COLO829 (cell line): ENCODE results near the gene VDR.
A peak's percentile ranks its signal among the peaks of the same experiment; 100 is the strongest.
"Not testable (repeated sequence)": the region's sequence is repeated elsewhere in the genome, so short reads cannot be mapped to it uniquely, and the experiment has no call there.

Experiments
- DNase-seq: peaks from one replicate; pipeline ENCODE4 v3.0.0; 2012; ENCODE audit warnings: low spot score

Gene VDR

GRCh38 chr12:47846294-47846996 is 58.3 kb downstream of the VDR start:
- DNase-seq: no peak

- no peak for DNase-seq
Measured at GRCh38 chr12:47845081-47845480, 59.7 kb downstream of the VDR start.

GRCh38 chr12:47844264-47845019 is 60.4 kb downstream of the VDR start:
- no peak for DNase-seq

- DNase-seq: no peak
Measured at GRCh38 chr12:47843226-47843980, 61.4 kb downstream of the VDR start.

GRCh38 chr12:47842543-47842942 is 62.3 kb downstream of the VDR start:
- DNase-seq: not testable (repeated sequence)

GRCh38 chr12:47841910-47842309 is 62.9 kb downstream of the VDR start:
- no peak for DNase-seq

DNA sequence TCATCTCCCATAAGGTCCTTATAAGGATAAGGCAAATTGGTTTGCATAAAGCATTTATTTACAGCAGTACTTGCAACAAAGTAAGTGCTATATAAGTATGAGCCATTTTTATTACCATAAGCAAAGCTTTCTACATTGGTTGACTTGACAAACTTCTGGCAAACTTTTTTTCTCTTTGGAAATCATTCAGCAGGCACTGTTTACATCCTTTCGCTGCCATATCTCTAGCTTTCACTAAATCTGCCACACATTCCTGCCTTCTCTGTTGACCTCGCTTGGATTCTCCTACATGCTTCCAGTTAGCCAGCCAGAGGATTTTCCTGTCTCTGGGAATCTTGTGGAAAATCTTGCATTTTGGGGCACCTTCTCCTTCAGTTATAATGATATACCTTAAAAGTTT is 63.3 kb downstream of the VDR start:
- no peak for DNase-seq

DNA sequence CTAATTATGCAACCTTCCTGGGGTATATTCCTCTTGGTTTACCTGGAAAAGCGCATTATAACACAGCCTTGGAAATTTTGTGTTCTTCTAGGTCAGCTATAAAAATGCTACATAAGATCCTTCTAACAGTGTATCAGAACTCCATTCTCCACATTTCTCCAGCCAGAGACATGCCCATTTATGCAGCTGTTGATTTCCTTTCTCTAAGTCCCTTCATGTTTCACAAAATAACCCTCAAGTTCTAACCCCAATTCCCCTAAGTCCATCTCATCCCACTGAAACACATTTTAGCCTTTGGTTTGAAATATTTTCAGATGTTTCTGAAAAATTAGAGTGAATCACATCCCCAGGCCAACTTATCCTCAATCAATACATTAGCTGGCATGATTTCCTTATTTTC is 64.2 kb downstream of the VDR start:
- DNase-seq: no peak

GRCh38 chr12:47839214-47839876 is 65.4 kb downstream of the VDR start:
- DNase-seq: no peak

- DNase-seq: peak; percentile 62
Measured at GRCh38 chr12:47838286-47838931, 66.4 kb downstream of the VDR start.

- DNase-seq: peak; percentile 58
Measured at GRCh38 chr12:47837190-47838171, 67.3 kb downstream of the VDR start.

GRCh38 chr12:47835831-47836155 is 69.0 kb downstream of the VDR start:
- no peak for DNase-seq

GRCh38 chr12:47835006-47835830 is 69.6 kb downstream of the VDR start:
- DNase-seq: no peak

DNA sequence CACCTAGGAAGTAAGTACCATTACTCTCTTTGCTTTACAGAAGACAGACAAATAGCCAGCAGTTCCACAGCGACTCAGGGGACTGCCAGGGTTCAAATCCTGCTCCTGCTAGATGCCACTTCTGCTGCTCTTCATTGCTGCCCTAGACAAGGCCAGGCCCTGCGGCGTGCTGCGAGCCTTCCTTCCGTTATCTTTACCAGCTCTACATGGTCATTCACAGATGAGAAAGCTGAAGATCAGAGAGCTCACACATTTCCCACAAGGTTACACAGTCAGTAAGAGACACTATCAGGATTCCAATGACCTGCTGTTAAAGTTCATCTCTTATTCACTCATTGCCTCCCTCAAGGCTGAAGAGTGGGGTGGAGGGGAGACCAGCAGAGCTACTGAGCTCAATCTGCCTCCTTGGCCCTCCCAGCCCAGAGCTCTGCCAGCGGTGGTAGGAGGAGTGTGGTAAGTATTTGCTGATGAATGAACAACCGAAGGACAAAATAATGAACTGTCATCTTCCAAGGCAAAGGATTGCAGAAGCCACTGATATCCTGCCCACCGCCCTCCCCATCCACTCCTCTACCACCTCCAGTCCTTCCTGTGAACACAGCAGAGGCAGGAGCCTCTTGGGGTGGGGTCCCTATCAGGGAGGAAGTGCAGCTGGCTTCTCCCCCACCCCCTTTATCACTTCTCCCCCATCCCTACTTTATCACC is 70.4 kb downstream of the VDR start:
- DNase-seq: no peak

DNA sequence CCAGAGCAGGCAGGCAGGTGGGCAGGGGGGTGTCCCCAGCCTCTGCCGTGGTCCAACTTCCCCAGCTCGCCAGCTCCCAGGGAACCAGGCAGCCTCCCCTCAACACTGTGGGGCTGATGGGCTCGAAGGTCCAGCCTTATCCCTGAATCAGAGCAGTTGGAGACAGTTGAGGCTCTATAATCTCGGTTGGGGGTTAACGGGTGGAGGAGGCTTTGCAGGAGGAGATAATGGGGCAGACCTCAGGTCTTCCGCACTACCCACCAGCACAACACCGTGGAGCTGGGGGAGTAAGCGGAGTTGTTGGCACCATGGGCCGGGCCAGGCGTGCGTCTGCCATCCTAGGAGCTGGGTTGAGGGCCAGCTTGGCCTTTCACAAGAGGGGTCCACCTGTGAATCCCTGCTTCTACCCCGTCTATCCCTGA is 71.2 kb downstream of the VDR start:
- DNase-seq: no peak

- no peak for DNase-seq
Measured at GRCh38 chr12:47832263-47832933, 72.4 kb downstream of the VDR start.

DNA sequence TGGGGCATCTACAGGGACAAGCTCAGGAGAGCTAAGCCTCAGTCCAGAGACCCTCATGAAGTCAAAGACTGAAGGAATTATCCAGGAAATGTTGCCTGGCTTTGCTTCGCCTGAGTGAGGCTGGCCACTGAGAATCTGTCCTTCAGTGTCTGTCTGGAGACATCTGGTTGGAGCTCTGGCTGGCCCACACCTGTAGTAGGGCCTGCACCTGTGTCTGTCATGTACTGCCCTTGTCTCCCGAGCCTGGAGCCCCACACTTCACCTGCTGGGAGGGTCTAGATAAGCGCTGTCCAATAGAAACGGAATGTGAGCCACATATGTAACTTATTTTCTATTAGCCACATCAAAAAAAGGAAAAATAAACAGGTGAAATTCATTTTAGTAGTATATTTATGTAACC is 75.2 kb downstream of the VDR start:
- DNase-seq: no peak

DNA sequence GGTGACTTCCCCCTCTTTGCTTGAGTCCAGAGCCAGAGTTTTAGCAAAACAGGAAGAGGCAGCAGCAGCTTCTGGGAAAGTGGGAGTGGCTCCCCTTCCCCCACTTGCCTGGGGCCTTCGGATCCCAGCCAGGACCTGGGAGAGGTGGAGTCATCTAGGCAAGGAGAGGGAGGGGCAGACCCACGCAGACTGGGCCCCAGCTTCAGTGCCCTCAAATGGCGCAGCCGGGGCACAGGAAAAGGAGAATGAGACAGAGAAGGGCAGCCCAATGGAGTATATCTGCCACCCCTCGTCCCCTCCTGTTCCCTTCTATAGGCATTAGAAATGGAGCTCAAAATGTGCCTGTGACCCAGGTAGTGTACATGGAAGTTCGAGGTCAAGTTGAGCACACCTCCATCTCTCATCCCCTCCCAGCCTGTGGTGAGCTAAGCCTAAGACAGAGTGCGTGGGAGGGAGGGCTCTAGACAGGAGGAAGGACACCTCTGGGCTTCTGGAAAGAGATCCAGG is 75.8 kb downstream of the VDR start:
- peak; percentile 72 for DNase-seq
